ENCODE measurements around the gene CCDC201. TPM values are rescaled to one million over a fixed set of nuclear protein-coding genes. Genes with fewer than 3 reads are reported as not detected.
"Not testable (repeated sequence)": the region's sequence is repeated elsewhere in the genome, so short reads cannot be mapped to it uniquely, and the experiment has no call there.

The CCDC201 gene
- total RNA-seq, 1 donor from 2014 or later, result not detected

- not testable (repeated sequence) for DNase-seq (ENCODE audit: low spot score)
Observed at GRCh38 chr7:45817913-45818312, 55.0 kb downstream of the CCDC201 start.

GRCh38 chr7:45817016-45817415 is 55.9 kb downstream of the CCDC201 start:
- not testable (repeated sequence) for DNase-seq (ENCODE audit: low spot score)

- not testable (repeated sequence) for DNase-seq (ENCODE audit: low spot score)
Observed at GRCh38 chr7:45814216-45815118, 58.4 kb downstream of the CCDC201 start.

- DNase-seq (ENCODE audit: low spot score), result not testable (repeated sequence)
Observed at GRCh38 chr7:45813771-45814170, 59.1 kb downstream of the CCDC201 start.

GRCh38 chr7:45812946-45813345 is 59.9 kb downstream of the CCDC201 start:
- no peak for DNase-seq (ENCODE audit: low spot score)

GRCh38 chr7:45811652-45812234 is 61.1 kb downstream of the CCDC201 start:
- DNase-seq (ENCODE audit: low spot score), result not testable (repeated sequence)

GRCh38 chr7:45810451-45811005 is 62.4 kb downstream of the CCDC201 start:
- not testable (repeated sequence) for DNase-seq (ENCODE audit: low spot score)

Other genes with a start within 250 kb of the CCDC201 start
- not detected for gene IGFBP1, start 15.4 kb upstream of the CCDC201 start, total RNA-seq
- 445 TPM for gene IGFBP3, start 48.2 kb upstream of the CCDC201 start, total RNA-seq